Adrenal gland (tissue), 12 donors: Measurements from ENCODE around the gene MKKS. TPM values are rescaled to one million over a fixed set of nuclear protein-coding genes. Genes with fewer than 3 reads are reported as not detected.

ENCODE experiments used
- DNase-seq, 7 donors: peaks; one replicate each; pipeline ENCODE4 v3.0.0-alpha.2; 2019 to 2020
- H3K27ac ChIP-seq, 5 donors: fragments of 200-600 bp; sonication (generic) in 4 of 5; 1 replicate in 3 of 5; 2 replicates in 2 of 5; pipeline versions ENCODE4 v1.5.1 to v1.8.0; 2016 to 2020; ENCODE audit warnings: mild to moderate bottlenecking in 1 of 5
- H3K27me3 ChIP-seq: fragments of 200-600 bp; 2 replicates; pipeline ENCODE4 v1.8.0; 2021
- H3K36me3 ChIP-seq, 2 donors: fragments of 200-600 bp; replicated peaks in 1 of 2; 1 replicate in 1 of 2; 2 replicates in 1 of 2; pipeline versions ENCODE4 v1.5.1 to v1.8.0; 2018 to 2022
- H3K4me1 ChIP-seq, 2 donors: fragments of 200-600 bp; replicated peaks in 1 of 2; 1 replicate in 1 of 2; 2 replicates in 1 of 2; pipeline versions ENCODE4 v1.5.1 to v1.8.0; 2018 to 2021
- H3K4me3 ChIP-seq, 4 donors: fragments of 200-600 bp; sonication (generic) in 3 of 4; one replicate each; pipeline ENCODE4 v1.5.1; 2016 to 2018
- H3K9me3 ChIP-seq, 3 donors: fragments of 200-600 bp; sonication (generic) in 1 of 3; replicated peaks in 1 of 3; 1 replicate in 2 of 3; 2 replicates in 1 of 3; pipeline versions ENCODE4 v1.5.1 to v1.8.0; 2016 to 2021
- CTCF ChIP-seq, 6 experiments: fragments of 450-650 bp in 4 of 6; fragments of 200-600 bp in 2 of 6; sonication (generic) in 1 of 6; IDR thresholded peaks; 1 replicate in 5 of 6; 2 replicates in 1 of 6; pipeline versions ENCODE4 v1.5.1 to v1.8.0; 2016 to 2021; ENCODE audit warnings: antibody characterized with exemption in 6 of 6, mild to moderate bottlenecking in 2 of 6, moderate library complexity in 1 of 6
- POLR2A ChIP-seq, 2 donors: fragments of 450-650 bp; IDR thresholded peaks; one replicate each; pipeline ENCODE4 v1.6.1; 2017; ENCODE audit warnings: antibody characterized with exemption in 2 of 2, mild to moderate bottlenecking in 2 of 2, moderate library complexity in 1 of 2
- WGBS, 4 donors: extraction: QIAGEN DNeasy Blood & Tissue Kit in 2 of 4; methylation state at CpG; one replicate each; pipeline versions ENCODE4 v1.1.5 to v1.1.7; 2013 to 2017; 5-methylcytosine and 5-hydroxymethylcytosine counted together
- intact Hi-C, 2 donors: fragments of 100-400 bp; cut with DNase I; formaldehyde crosslinking; loops; one replicate each; pipeline versions ENCODE4 v1.14.1 to v1.15.0; 2022 to 2023
- polyA plus RNA-seq, 3 donors: library from polyadenylated mRNA; stranded (reverse); fragments of 200-250 nt in 2 of 3; fragments of 350-450 nt in 1 of 3; fragmentation: Illumina TruSeq in 1 of 3; extraction: RNeasy Lipid Tissue Mini Kit (QIAGEN cat#74804) in 1 of 3; gene quantifications; one replicate each; pipeline ENCODE4 v1.2.3, GENCODE V29; 2013 to 2014
- total RNA-seq, 9 donors: library from RNA; depleted of rRNA in 4 of 9; stranded (reverse); fragments of >200 nt in 4 of 9; fragments of 120-200 nt in 1 of 9; fragmentation: NEBNext Ultra II Directional in 1 of 9; extraction: Animal tissue kit (Norgen Biotek cat#: 25700) in 1 of 9; gene quantifications; one replicate each; pipeline versions ENCODE4 v1.1.0 to v1.2.4, GENCODE V29; 2013 to 2023
- donor health status: healthy with polysubstance abuse.
- donor health status: Bipolar disorder and iron deficiency.
- donor health status: DM: yes; HTN: yes; CAD: no.
- donor health status: DM: no; HTN: no; CAD: no.
- donor health status: DM: no; HTN: no; CAD: no.
- donor health status: DM: yes; HTN: yes; CAD: no.

Gene MKKS
- total and polyA plus RNA-seq, 12 donors: 6.1 to 29.1 (median 15.6) TPM

GRCh38 chr20:10370091-10370887 is 63.7 kb downstream of the MKKS start:
- no peak for DNase-seq
- no peak for TF ChIP-seq POLR2A (IDR thresholded peaks at IDR 0.05)
- no peak for TF ChIP-seq CTCF (IDR thresholded peaks at IDR 0.05)
- Histone ChIP-seq H3K9me3 (no peaks in the 10 kb centered on the region), H3K27me3 (no peaks in the 10 kb centered on the region), H3K36me3 (no peaks in the 10 kb centered on the region), H3K4me3 (no peak overlapping the region), H3K27ac (no peak overlapping the region), H3K4me1 (no peaks in the 10 kb centered on the region)
- WGBS, 4 donors: 62 to 81% (median 76%) methylated on average over 8 of the region's 8 CpGs
- intact Hi-C loops: no loop called here

GRCh38 chr20:10369723-10370090 is 64.3 kb downstream of the MKKS start:
- no peaks in the 10 kb centered on the region for H3K27me3 ChIP-seq
- H3K9me3 ChIP-seq: no peaks in the 10 kb centered on the region
- 39 to 54% (median 46%) methylated on average over 4 of the region's 4 CpGs for WGBS, 4 donors
- DNase-seq: peak in 2 of 7 donors; percentile 4 to 13
- H3K4me1 ChIP-seq: no peaks in the 10 kb centered on the region
- intact Hi-C loops: no loop called here
- TF ChIP-seq CTCF (IDR thresholded peaks at IDR 0.05): no peak
- no peak for TF ChIP-seq POLR2A (IDR thresholded peaks at IDR 0.05)
- H3K27ac ChIP-seq: no peak overlapping the region
- no peak overlapping the region for H3K4me3 ChIP-seq
- no peaks in the 10 kb centered on the region for H3K36me3 ChIP-seq

- DNase-seq: no peak
- H3K36me3 ChIP-seq: no peaks in the 10 kb centered on the region
- WGBS, 4 donors: 91 to 94% (median 92%) methylated on average over 3 of the region's 3 CpGs
- H3K9me3 ChIP-seq: no peaks in the 10 kb centered on the region
- H3K4me1 ChIP-seq: no peaks in the 10 kb centered on the region
- TF ChIP-seq POLR2A (IDR thresholded peaks at IDR 0.05) (no peak), CTCF (IDR thresholded peaks at IDR 0.05) (no peak)
- no peaks in the 10 kb centered on the region for H3K27me3 ChIP-seq
- intact Hi-C loops: no loop called here
- H3K27ac ChIP-seq: no peak overlapping the region
- H3K4me3 ChIP-seq: no peak overlapping the region
Observed at GRCh38 chr20:10368702-10369041, 65.3 kb downstream of the MKKS start.

- intact Hi-C loops: no loop called here
- H3K36me3 ChIP-seq: no peaks in the 10 kb centered on the region
- DNase-seq: no peak
- no peak overlapping the region for H3K4me3 ChIP-seq
- no peak overlapping the region for H3K27ac ChIP-seq
- H3K4me1 ChIP-seq: no peaks in the 10 kb centered on the region
- H3K9me3 ChIP-seq: no peaks in the 10 kb centered on the region
- 88 to 95% (median 91%) methylated on average over 12 of the region's 12 CpGs for WGBS, 4 donors
- TF ChIP-seq POLR2A (IDR thresholded peaks at IDR 0.05): no peak
- TF ChIP-seq CTCF (IDR thresholded peaks at IDR 0.05): no peak
- H3K27me3 ChIP-seq: no peaks in the 10 kb centered on the region
Observed at GRCh38 chr20:10367943-10368701, 65.9 kb downstream of the MKKS start.
